Measurements from ENCODE around the gene ODC1.

Gene ODC1

GRCh38 chr2:10477443-10478297 lies 29.5 kb upstream of the ODC1 start:
- TF ChIP-seq CTCF (conservative IDR thresholded peaks at IDR 0.05; ENCODE audit: low read depth, low read length), result no peak
- no peak overlapping the region for H3K4me3 ChIP-seq (ENCODE audit: low read length)
- DNase-seq (ENCODE audit: low read depth), result no peak

GRCh38 chr2:10476723-10477442 lies 28.8 kb upstream of the ODC1 start:
- DNase-seq (ENCODE audit: low read depth), result no peak
- no peak overlapping the region for H3K4me3 ChIP-seq (ENCODE audit: low read length)

GRCh38 chr2:10475811-10476660 lies 27.9 kb upstream of the ODC1 start:
- H3K4me3 ChIP-seq (ENCODE audit: low read length), result no peak overlapping the region
- TF ChIP-seq CTCF (conservative IDR thresholded peaks at IDR 0.05; ENCODE audit: low read depth, low read length), result no peak
- no peak for DNase-seq (ENCODE audit: low read depth)

More at GRCh38 chr2:10476723-10477442, 28.8 kb upstream of the ODC1 start:
- no peak for TF ChIP-seq CTCF (conservative IDR thresholded peaks at IDR 0.05; ENCODE audit: low read depth, low read length)

GRCh38 chr2:10475221-10475722 lies 27.1 kb upstream of the ODC1 start:
- no peak overlapping the region for H3K4me3 ChIP-seq (ENCODE audit: low read length)
- DNase-seq (ENCODE audit: low read depth), result no peak
- TF ChIP-seq CTCF (conservative IDR thresholded peaks at IDR 0.05; ENCODE audit: low read depth, low read length), result no peak

GRCh38 chr2:10473121-10473756 lies 25.1 kb upstream of the ODC1 start:
- DNase-seq (ENCODE audit: low read depth), result no peak
- no peak overlapping the region for H3K4me3 ChIP-seq (ENCODE audit: low read length)
- no peak for TF ChIP-seq CTCF (conservative IDR thresholded peaks at IDR 0.05; ENCODE audit: low read depth, low read length)

- no peak overlapping the region for H3K4me3 ChIP-seq (ENCODE audit: low read length)
- TF ChIP-seq CTCF (conservative IDR thresholded peaks at IDR 0.05; ENCODE audit: low read depth, low read length), result peak; percentile 36
- DNase-seq (ENCODE audit: low read depth), result no peak
These were observed 23.8 kb upstream of the ODC1 start for GRCh38 chr2:10471955-10472354.

All from retinal pigment epithelial cell (primary cell).